Panc1 (cell line): ENCODE results near the gene FBXW7.

Experiments used
- CTCF ChIP-seq: fragments of 450-650 bp; IDR thresholded peaks from 2 replicates; pipeline ENCODE4 v1.5.1; 2017; ENCODE audit warnings: mild to moderate bottlenecking
- SIN3A ChIP-seq: IDR thresholded peaks from 2 replicates; pipeline ENCODE4 v1.6.1; 2012; ENCODE audit warnings: low read depth, mild to moderate bottlenecking, low read length, moderate library complexity, borderline replicate concordance; ENCODE audit not compliant: insufficient read depth

GRCh38 chr4:152516156-152516555 is 19.7 kb downstream of the FBXW7 start:
- no peak for TF ChIP-seq CTCF
- no peak for TF ChIP-seq SIN3A
